HepG2 (cell line): ENCODE results near the gene SLC12A9. TPM values are rescaled to one million over a fixed set of nuclear protein-coding genes. Genes with fewer than 3 reads are reported as not detected.

Experiments used
- ATAC-seq: fragments of 200-7000 bp; cut with Tn5 transposase; 3 replicates; pipeline ENCODE4 v1.9.1; 2020; ENCODE audit warnings: mild to moderate bottlenecking, moderate library complexity
- BruUV-seq: library from RNA; stranded (reverse); fragments of 400-500 nt; replicated peaks from 2 replicates; lab custom pipeline; 2021; lab: Mats Ljungman, UMichigan
- CTCF ChIA-PET: fragments of 300-600 bp; formaldehyde crosslinking; extraction: SDS; loops from one replicate; lab custom pipeline; 2021; ENCODE audit warnings: low total read pairs, inconsistent platforms, low intra/inter-chr PET ratio; lab: Yijun Ruan, JAX
- POLR2A ChIA-PET: fragments of 350-600 bp; sonication (Branson Sonifier 250); formaldehyde crosslinking; loops from one replicate; lab custom pipeline; 2020; ENCODE audit warnings: antibody characterized with exemption, inconsistent platforms; lab: Yijun Ruan, JAX
- DNase-seq: peaks from one replicate; pipeline ENCODE4 v3.0.0-alpha.2; 2015; ENCODE audit warnings: low spot score
- FAIRE-seq: peaks from 3 replicates; lab custom pipeline; 2011; peaks lifted over from hg19 to GRCh38; lab: Jason Lieb, UNC
- H2AFZ ChIP-seq: one replicate; pipeline ENCODE4 v1.6.1; 2011; ENCODE audit warnings: low read length, inconsistent platforms
- H3K27ac ChIP-seq: fragments of 300-600 bp; 3 replicates; pipeline ENCODE4 v1.8.0; 2011; ENCODE audit warnings: mixed run types, mild to moderate bottlenecking, mixed read lengths, low read length, inconsistent platforms; ENCODE audit not compliant: insufficient read depth; ENCODE audit errors: extremely low read length
- H3K27me3 ChIP-seq, 2 experiments: fragments of 200-600 bp in 1 of 2; 2 replicates in 1 of 2; 3 replicates in 1 of 2; pipeline versions ENCODE4 v1.6.0 to v1.8.0; 2011; ENCODE audit warnings: low read length in 2 of 2, mild to moderate bottlenecking in 2 of 2, moderate library complexity in 2 of 2, inconsistent platforms in 1 of 2; ENCODE audit not compliant: insufficient read depth in 2 of 2, control insufficient read depth in 1 of 2
- H3K36me3 ChIP-seq, 2 experiments: fragments of 200-600 bp in 1 of 2; replicated peaks in 1 of 2; 2 replicates in 1 of 2; 3 replicates in 1 of 2; pipeline versions ENCODE4 v1.5.1 to v1.8.0; 2011; ENCODE audit warnings: low read length in 2 of 2, inconsistent platforms in 1 of 2; ENCODE audit not compliant: insufficient read depth in 2 of 2, control insufficient read depth in 1 of 2
- H3K4me1 ChIP-seq: 2 replicates; pipeline ENCODE4 v1.5.1; 2012; ENCODE audit warnings: low read length, inconsistent platforms; ENCODE audit not compliant: insufficient read depth
- H3K4me2 ChIP-seq: 2 replicates; pipeline ENCODE4 v1.6.0; 2011; ENCODE audit warnings: low read depth, low read length, inconsistent platforms
- H3K4me3 ChIP-seq, 3 experiments: fragments of 200-600 bp in 1 of 3; sonication (generic), shearing (Covaris generic) in 1 of 3; replicated peaks in 1 of 3; 2 replicates each; pipeline ENCODE4 v1.5.1; 2011 to 2016; ENCODE audit warnings: low read length in 3 of 3, inconsistent platforms in 2 of 3, low read depth in 2 of 3, mild to moderate bottlenecking in 2 of 3, control low read depth in 1 of 3, mixed read lengths in 1 of 3; ENCODE audit not compliant: insufficient read depth in 1 of 3
- H3K79me2 ChIP-seq: one replicate; pipeline ENCODE4 v1.6.1; 2011; ENCODE audit warnings: low read length, inconsistent platforms; ENCODE audit not compliant: insufficient read depth
- H3K9ac ChIP-seq: 2 replicates; pipeline ENCODE4 v1.6.0; 2011; ENCODE audit warnings: mild to moderate bottlenecking, low read depth, low read length, inconsistent platforms; ENCODE audit not compliant: insufficient read depth
- H3K9me3 ChIP-seq: 2 replicates; pipeline ENCODE4 v1.5.1; 2012; ENCODE audit warnings: mild to moderate bottlenecking, low read length
- H4K20me1 ChIP-seq: 2 replicates; pipeline ENCODE4 v1.6.0; 2011; ENCODE audit warnings: inconsistent platforms, mild to moderate bottlenecking, low read length, moderate library complexity; ENCODE audit not compliant: insufficient read depth
- EEA1 ChIP-seq: sonication (generic); formaldehyde crosslinking; IDR thresholded peaks from 2 replicates; pipeline ENCODE4 v1.5.1; 2020; ENCODE audit warnings: mild to moderate bottlenecking, missing genetic modification reagents, borderline replicate concordance
- FOXC1 ChIP-seq: sonication (generic); formaldehyde crosslinking; IDR thresholded peaks from 2 replicates; pipeline ENCODE4 v1.8.0; 2022; ENCODE audit warnings: mild to moderate bottlenecking, missing genetic modification reagents, borderline replicate concordance
- KLF11 ChIP-seq: IDR thresholded peaks from 2 replicates; pipeline ENCODE4 v1.6.1; 2016; ENCODE audit warnings: missing compliant biosample characterization
- KLF16 ChIP-seq, 2 experiments: sonication (generic) in 1 of 2; formaldehyde crosslinking in 1 of 2; IDR thresholded peaks; 2 replicates each; pipeline versions ENCODE4 v1.6.1 to v1.8.0; 2016 to 2023; ENCODE audit warnings: missing genetic modification reagents in 2 of 2, missing compliant biosample characterization in 1 of 2
- MAFG ChIP-seq: sonication (generic); formaldehyde crosslinking; IDR thresholded peaks from 2 replicates; pipeline ENCODE4 v1.5.1; 2020; ENCODE audit warnings: mild to moderate bottlenecking, missing genetic modification reagents
- MTA1 ChIP-seq: sonication (generic); formaldehyde crosslinking; IDR thresholded peaks from 2 replicates; pipeline ENCODE4 v1.4.0; 2020; ENCODE audit warnings: missing genetic modification reagents, mild to moderate bottlenecking, borderline replicate concordance
- NBN ChIP-seq: fragments of 450-650 bp; conservative IDR thresholded peaks from 2 replicates; pipeline ENCODE4 v1.6.1; 2017
- TGIF2 ChIP-seq: IDR thresholded peaks from 2 replicates; pipeline ENCODE4 v1.6.1; 2016; ENCODE audit warnings: control low read depth, missing compliant biosample characterization
- ZNF136 ChIP-seq: sonication (generic); formaldehyde crosslinking; IDR thresholded peaks from 2 replicates; pipeline ENCODE4 v1.8.1; 2022; ENCODE audit warnings: low read depth, mild to moderate bottlenecking, moderate library complexity, missing genetic modification reagents
- ZNF230 ChIP-seq: sonication (generic); formaldehyde crosslinking; IDR thresholded peaks from 2 replicates; pipeline ENCODE4 v1.4.0; 2020; ENCODE audit warnings: mild to moderate bottlenecking, missing genetic modification reagents
- ZNF382 ChIP-seq: sonication (generic); formaldehyde crosslinking; IDR thresholded peaks from 2 replicates; pipeline ENCODE4 v1.5.0; 2020; ENCODE audit warnings: missing genetic modification reagents, mild to moderate bottlenecking, borderline replicate concordance
- ZNF567 ChIP-seq: sonication (generic); formaldehyde crosslinking; IDR thresholded peaks from 2 replicates; pipeline ENCODE4 v1.8.1; 2023; ENCODE audit warnings: mild to moderate bottlenecking, missing genetic modification reagents, borderline replicate concordance
- ZSCAN9 ChIP-seq: IDR thresholded peaks from 2 replicates; pipeline ENCODE4 v1.6.1; 2016; ENCODE audit warnings: borderline replicate concordance
- WGBS: methylation state at CpG from one replicate; pipeline ENCODE4 v1.1.6; 2017; ENCODE audit warnings: low lambda C conversion rate; 5-methylcytosine and 5-hydroxymethylcytosine counted together
- in situ Hi-C: cut with HindIII; loops from 2 replicates; pipeline ENCODE4 v1.10.0; 2017; ENCODE audit warnings: low pct_unique_long_range_greater_than_20kb; ENCODE audit not compliant: extremely low pct_ligation_motif_present
- intact Hi-C: fragments of 100-400 bp; cut with micrococcal nuclease; formaldehyde crosslinking; loops from one replicate; pipeline ENCODE4 v1.10.0; 2022; ENCODE audit not compliant: unreplicated experiment
- polyA plus RNA-seq, 8 experiments: library from polyadenylated mRNA; depleted of rRNA in 3 of 8; stranded (reverse) in 7 of 8; unstranded in 1 of 8; fragments of >200 nt; fragmentation: Illumina TruSeq in 4 of 8; extraction: Trizol in 4 of 8; gene quantifications; 2 replicates each; pipeline versions ENCODE4 v1.2.1 to v1.2.3, GENCODE V29; 2011 to 2016; ENCODE audit warnings: low read depth in 4 of 8, missing spikeins in 1 of 8, mixed read lengths in 1 of 8; ENCODE audit not compliant: insufficient read depth in 1 of 8
- total RNA-seq, 5 experiments: library from RNA; depleted of rRNA; stranded (reverse); fragments of >200 nt; fragmentation: Illumina TruSeq; extraction: Trizol; gene quantifications; 2 replicates each; pipeline ENCODE4 v1.2.3, GENCODE V29; 2016; ENCODE audit warnings: low read depth in 1 of 5
- TF ChIP-seq, protein P1 (sequence below): sonication (generic); formaldehyde crosslinking; IDR thresholded peaks from 2 replicates; pipeline ENCODE4 v1.5.0; 2020; ENCODE audit warnings: missing genetic modification reagents, mild to moderate bottlenecking, borderline replicate concordance
- TF ChIP-seq, protein P2 (sequence below): sonication (generic); formaldehyde crosslinking; IDR thresholded peaks from 2 replicates; pipeline ENCODE4 v1.9.0; 2022; ENCODE audit warnings: missing genetic modification reagents, mild to moderate bottlenecking, borderline replicate concordance
- TF ChIP-seq, protein P3 (sequence below): sonication (generic); formaldehyde crosslinking; IDR thresholded peaks from 2 replicates; pipeline ENCODE4 v1.8.0; 2022; ENCODE audit warnings: mild to moderate bottlenecking, missing genetic modification reagents, borderline replicate concordance

Gene SLC12A9
- total and polyA plus RNA-seq, 2 of the 13 experiments (the other 11 are each of a cell fraction or from before 2014, with no cell fraction given), result 8.7 to 16.6 TPM

DNA sequence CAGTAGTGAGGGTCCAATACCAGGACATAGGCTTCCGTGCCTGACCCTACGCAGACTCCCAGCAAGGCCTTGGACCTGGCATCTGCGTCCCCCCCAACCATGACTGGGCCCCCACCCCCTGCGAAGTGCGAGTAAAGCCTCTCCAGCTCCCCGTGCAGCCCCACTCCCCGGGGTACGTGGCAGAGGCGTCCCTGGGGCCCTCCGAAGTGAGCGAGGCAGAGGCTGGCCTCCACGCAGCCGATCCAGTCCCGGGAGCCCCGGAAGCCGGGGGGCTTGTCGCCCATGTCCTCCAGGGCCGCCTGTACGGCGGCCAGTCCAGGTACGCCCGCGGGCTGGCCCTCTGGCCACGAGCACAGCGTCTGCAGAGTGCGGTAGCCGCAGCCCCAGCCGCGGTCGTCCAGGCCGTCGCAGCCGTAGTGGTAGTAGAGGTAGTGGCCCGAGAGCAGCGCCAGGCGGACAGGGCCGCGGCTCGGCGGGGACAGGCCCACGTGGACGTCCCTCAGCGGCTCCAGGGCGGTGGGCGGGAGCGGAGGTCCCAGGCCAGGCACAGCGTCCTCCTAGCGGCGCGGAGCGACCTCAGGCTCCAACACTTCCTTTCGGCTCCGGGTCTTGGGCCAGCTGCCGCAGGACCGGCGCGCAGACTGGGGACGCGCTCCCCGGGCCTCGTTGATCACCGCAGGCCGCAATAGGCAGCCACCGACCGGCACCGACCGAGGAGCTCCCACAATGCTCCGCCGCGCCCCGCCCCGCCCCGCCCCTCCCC is 36.7 kb downstream of the SLC12A9 start, which contains the start of gene UFSP1:
UFSP1 (minus strand) TSS at position 728 of the 763 bp plus-strand sequence; CDS start at position 284, 444 bp downstream.
- Histone ChIP-seq H2AFZ (no peak within 1 kb of the TSS), H3K27me3 (peaks cover 4 to 13% of the 10 kb centered on the region in 2 experiments; a peak in 4 of 5 replicates), H4K20me1 (no peaks in the 10 kb centered on the region), H3K36me3 (peaks cover 18 to 45% of the 10 kb centered on the region in 2 experiments), H3K79me2 (peaks cover 10% of the 10 kb centered on the region), H3K27ac (peak within 1 kb of the TSS; percentile 84), H3K9me3 (no peaks in the 10 kb centered on the region), H3K4me2 (peak within 1 kb of the TSS; percentile 91), H3K4me3 (peak within 1 kb of the TSS; percentile 65 to 79 (median 75)), H3K4me1 (peaks cover 64% of the 10 kb centered on the region), H3K9ac (peak within 1 kb of the TSS; percentile 93)
- intact Hi-C loops, result no loop called here
- DNase-seq (no peak), ATAC-seq (peak; percentile 75), FAIRE-seq (no peak)
- no TSS peak for BruUV-seq
- CTCF ChIA-PET, result no interaction called here
- no CpG with 5 or more reads among the region's 73 CpGs for WGBS
- in situ Hi-C loops, result loop anchor here (25.0 kb wide), 1 partner anchor 398 kb away; no protein-coding TSS in a partner anchor
- POLR2A ChIA-PET, result interaction anchor here (0.5 to 6.0 kb wide), 29 partner anchors 11 to 419 kb away, joined by 3 to 141 read pairs (median 5); partner anchors contain the start of genes AGFG2, FBXO24, PLOD3 and POP7
- TF ChIP-seq, protein P1, sequence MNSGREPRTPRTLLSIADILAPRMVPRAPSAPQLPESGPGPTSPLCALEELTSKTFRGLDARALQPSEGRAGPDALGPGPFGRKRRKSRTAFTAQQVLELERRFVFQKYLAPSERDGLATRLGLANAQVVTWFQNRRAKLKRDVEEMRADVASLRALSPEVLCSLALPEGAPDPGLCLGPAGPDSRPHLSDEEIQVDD, result no peak; the same call in 1 of the 2 replicates
- no peak for TF ChIP-seq MAFG (CRISPR knock-in tag)
- TF ChIP-seq NBN, result no peak
- TF ChIP-seq EEA1 (CRISPR knock-in tag), result 0 out of 2 replicates have a peak, but pooled peaks have one; percentile 60
- peak; percentile 72 to 88; a peak in 3 of 4 replicates for TF ChIP-seq KLF16 (CRISPR knock-in tag; IDR thresholded peaks at IDR 0.05)
- TF ChIP-seq ZNF230 (CRISPR knock-in tag), result peak; percentile 77; the same call in 1 of the 2 replicates
- 0 out of 2 replicates have a peak, but pooled peaks have one; percentile 56 for TF ChIP-seq ZNF136
- peak; percentile 28; the same call in 1 of the 2 replicates for TF ChIP-seq TGIF2 (CRISPR knock-in tag)
- peak; percentile 76; the same call in 1 of the 2 replicates for TF ChIP-seq ZSCAN9 (CRISPR knock-in tag)
- peak; percentile 82 for TF ChIP-seq FOXC1
- peak; percentile 26; the same call in 1 of the 2 replicates for TF ChIP-seq MTA1 (CRISPR knock-in tag)
- TF ChIP-seq, protein P2, sequence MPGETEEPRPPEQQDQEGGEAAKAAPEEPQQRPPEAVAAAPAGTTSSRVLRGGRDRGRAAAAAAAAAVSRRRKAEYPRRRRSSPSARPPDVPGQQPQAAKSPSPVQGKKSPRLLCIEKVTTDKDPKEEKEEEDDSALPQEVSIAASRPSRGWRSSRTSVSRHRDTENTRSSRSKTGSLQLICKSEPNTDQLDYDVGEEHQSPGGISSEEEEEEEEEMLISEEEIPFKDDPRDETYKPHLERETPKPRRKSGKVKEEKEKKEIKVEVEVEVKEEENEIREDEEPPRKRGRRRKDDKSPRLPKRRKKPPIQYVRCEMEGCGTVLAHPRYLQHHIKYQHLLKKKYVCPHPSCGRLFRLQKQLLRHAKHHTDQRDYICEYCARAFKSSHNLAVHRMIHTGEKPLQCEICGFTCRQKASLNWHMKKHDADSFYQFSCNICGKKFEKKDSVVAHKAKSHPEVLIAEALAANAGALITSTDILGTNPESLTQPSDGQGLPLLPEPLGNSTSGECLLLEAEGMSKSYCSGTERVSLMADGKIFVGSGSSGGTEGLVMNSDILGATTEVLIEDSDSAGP (CRISPR knock-in tag), result peak; percentile 45; the same call in 1 of the 2 replicates
- no peak for TF ChIP-seq KLF11 (CRISPR knock-in tag)
- peak; percentile 91; the same call in 1 of the 2 replicates for TF ChIP-seq ZNF567
- TF ChIP-seq ZNF382 (CRISPR knock-in tag), result no peak
- TF ChIP-seq, protein P3, sequence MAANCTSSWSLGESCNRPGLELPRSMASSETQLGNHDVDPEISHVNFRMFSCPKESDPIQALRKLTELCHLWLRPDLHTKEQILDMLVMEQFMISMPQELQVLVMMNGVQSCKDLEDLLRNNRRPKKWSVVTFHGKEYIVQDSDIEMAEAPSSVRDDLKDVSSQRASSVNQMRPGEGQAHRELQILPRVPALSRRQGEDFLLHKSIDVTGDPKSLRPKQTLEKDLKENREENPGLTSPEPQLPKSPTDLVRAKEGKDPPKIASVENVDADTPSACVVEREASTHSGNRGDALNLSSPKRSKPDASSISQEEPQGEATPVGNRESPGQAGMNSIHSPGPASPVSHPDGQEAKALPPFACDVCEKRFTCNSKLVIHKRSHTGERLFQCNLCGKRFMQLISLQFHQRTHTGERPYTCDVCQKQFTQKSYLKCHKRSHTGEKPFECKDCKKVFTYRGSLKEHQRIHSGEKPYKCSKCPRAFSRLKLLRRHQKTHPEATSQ (CRISPR knock-in tag), result no peak; the same call in 1 of the 2 replicates
